ENCODE measurements around the gene OPCML.

The OPCML gene

DNA sequence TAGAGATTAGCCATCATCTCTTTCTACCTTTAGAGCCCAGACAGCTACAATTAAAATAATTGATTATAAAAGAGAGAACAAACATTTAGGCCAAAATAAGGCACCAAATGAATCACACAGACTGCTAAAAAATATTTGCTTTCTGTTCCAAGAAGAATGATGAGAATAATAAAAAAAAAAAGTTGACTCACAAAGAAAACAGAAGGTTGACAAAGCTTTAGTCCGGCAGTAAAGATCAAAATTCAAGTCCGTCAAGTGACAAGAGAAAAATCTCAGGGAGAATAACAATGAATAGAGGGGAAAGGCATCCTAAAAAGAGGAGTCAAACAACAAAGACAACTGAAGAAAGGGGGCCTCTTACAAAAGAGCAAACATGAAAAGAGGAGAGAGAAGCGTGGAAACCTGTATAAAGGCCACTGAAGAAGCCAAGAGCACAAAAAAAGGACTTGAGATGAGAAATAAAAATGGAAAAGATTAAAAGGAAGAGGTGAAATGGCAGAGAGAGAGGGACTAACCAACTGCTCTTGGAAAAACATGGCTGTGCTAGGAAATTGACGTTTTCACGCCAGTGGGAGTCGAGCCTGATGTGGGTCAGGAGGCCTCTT, 910.2 kb downstream of the OPCML start:
- no peak for DNase-seq (ENCODE audit: low read depth)
- TF ChIP-seq, protein P1, sequence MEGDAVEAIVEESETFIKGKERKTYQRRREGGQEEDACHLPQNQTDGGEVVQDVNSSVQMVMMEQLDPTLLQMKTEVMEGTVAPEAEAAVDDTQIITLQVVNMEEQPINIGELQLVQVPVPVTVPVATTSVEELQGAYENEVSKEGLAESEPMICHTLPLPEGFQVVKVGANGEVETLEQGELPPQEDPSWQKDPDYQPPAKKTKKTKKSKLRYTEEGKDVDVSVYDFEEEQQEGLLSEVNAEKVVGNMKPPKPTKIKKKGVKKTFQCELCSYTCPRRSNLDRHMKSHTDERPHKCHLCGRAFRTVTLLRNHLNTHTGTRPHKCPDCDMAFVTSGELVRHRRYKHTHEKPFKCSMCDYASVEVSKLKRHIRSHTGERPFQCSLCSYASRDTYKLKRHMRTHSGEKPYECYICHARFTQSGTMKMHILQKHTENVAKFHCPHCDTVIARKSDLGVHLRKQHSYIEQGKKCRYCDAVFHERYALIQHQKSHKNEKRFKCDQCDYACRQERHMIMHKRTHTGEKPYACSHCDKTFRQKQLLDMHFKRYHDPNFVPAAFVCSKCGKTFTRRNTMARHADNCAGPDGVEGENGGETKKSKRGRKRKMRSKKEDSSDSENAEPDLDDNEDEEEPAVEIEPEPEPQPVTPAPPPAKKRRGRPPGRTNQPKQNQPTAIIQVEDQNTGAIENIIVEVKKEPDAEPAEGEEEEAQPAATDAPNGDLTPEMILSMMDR (IDR thresholded peaks at IDR 0.05; ENCODE audit: insufficient read depth, low read depth, low read length, missing control alignments) = no peak
- H3K4me3 ChIP-seq (ENCODE audit: low read length) = no peak overlapping the region

DNA sequence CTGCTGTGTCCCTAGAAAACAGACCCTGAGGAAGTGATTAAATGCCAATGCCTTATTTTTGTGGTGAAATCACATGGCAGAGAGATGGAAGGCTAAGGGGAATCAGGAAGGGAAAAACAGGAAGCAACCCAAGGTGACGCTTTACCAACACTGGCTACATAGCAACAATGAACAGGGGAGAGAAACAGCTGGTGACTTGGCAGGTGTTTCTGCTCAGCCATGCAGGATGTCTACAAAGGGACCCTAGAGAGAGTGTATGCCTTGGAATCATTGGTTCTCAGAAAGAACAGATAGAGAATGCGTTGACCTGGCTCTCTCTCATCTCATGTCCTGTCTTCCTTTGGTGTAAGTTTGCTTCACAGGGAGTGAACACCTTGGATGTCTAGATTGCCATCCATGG, 911.9 kb downstream of the OPCML start:
- no peak for DNase-seq (ENCODE audit: low read depth)
- TF ChIP-seq, protein P1 (IDR thresholded peaks at IDR 0.05; ENCODE audit: insufficient read depth, low read depth, low read length, missing control alignments) = no peak
- H3K4me3 ChIP-seq (ENCODE audit: low read length) = no peak overlapping the region

DNA sequence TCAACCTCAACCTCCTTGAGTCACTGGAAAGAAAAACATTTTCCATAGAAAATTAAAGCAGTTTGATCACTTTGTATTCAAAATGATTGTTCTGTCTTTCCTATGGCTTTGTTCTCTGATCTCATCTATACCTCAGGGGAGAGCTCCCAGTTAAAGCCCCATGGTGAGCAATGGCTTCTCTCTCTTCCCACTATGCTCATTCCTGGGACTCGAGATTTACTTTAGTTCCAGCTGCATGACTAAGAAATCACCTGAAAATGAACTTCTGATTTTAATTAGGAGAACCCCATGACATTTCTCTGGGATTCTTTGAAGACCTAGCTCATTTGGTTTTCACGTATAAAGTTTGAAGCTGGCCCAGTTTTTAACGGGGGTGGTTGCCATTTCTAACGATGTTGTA, 921.5 kb downstream of the OPCML start:
- no peak for DNase-seq (ENCODE audit: low read depth)
- TF ChIP-seq, protein P1 (IDR thresholded peaks at IDR 0.05; ENCODE audit: insufficient read depth, low read depth, low read length, missing control alignments) = no peak
- no peak overlapping the region for H3K4me3 ChIP-seq (ENCODE audit: low read length)

DNA sequence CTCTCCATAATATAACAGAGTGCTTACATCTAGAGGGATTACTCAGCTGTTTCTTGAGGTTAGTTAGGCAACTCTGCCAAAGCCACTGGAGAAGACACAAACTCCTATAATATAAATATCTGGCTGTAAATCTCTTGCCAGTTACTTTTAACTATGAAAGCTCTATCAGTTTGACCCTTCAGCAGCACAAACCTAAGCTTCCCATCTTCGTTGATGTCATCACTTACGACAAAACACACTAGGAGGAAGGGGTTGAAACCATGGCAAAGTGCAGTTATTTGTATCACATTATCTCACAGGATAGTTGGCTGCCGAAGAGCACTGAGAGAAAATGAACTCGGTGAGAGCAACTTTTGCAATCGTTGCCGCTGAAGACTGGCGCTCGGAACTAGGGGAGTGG, 922.1 kb downstream of the OPCML start:
- DNase-seq (ENCODE audit: low read depth) = no peak
- TF ChIP-seq, protein P1 (IDR thresholded peaks at IDR 0.05; ENCODE audit: insufficient read depth, low read depth, low read length, missing control alignments) = no peak
- H3K4me3 ChIP-seq (ENCODE audit: low read length) = no peak overlapping the region

DNA sequence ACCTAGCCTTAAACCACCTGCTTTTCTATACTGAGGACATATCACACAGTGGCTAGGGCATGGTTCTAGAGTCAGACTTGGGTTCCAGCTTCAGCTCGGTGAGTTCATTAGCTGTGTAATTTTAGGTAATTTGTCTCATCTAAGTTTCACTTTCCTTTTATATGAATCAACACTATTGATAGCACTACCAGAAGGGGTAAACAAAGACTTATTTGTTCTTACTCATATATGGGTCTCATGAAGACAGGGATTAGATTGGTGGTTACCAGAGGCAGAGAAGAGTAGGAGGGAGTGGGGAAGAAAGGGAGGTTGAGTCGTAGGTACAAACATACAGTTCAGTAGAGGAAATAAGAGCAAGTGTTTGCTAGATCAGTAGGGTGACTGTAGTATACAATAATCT, 924.7 kb downstream of the OPCML start:
- TF ChIP-seq, protein P1 (IDR thresholded peaks at IDR 0.05; ENCODE audit: insufficient read depth, low read depth, low read length, missing control alignments) = no peak
- DNase-seq (ENCODE audit: low read depth) = no peak
- H3K4me3 ChIP-seq (ENCODE audit: low read length) = no peak overlapping the region

DNA sequence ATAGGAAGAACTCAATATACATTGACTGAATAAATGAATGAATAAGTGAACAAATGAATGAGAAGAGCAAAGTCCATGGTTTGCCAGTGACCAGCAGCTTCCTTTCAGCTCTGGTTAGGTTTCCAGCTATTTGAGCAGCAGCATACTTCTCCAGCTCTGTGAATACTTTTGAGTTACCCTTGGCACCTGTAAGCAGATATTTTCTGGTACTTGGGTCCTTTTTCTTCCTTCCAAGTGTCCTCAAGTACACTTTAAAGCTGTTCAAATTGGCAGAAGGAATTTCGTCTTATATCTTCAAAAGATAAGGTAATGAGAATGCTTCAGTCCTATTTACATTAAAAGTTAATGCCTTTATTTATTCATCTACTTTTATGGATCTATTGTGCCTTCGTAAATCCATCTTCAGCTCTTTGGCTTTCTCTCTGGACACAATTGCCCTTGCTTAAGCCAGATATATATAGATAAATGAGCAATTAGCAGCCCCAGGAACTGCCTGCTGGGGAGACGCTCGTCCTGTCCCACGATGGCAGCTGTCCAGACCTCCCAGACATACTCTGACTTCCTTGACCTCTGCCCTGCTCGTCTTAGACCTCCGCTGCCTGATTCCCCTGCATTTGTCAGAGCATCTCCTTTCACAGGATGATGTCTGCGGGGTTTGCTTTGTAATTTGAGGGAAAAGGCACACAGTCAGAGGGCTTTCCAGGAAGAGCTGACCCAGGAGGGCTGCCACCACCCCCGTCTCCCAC, 926.3 kb downstream of the OPCML start:
- no peak overlapping the region for H3K4me3 ChIP-seq (ENCODE audit: low read length)
- no peak for DNase-seq (ENCODE audit: low read depth)
- TF ChIP-seq, protein P1 (IDR thresholded peaks at IDR 0.05; ENCODE audit: insufficient read depth, low read depth, low read length, missing control alignments) = no peak

DNA sequence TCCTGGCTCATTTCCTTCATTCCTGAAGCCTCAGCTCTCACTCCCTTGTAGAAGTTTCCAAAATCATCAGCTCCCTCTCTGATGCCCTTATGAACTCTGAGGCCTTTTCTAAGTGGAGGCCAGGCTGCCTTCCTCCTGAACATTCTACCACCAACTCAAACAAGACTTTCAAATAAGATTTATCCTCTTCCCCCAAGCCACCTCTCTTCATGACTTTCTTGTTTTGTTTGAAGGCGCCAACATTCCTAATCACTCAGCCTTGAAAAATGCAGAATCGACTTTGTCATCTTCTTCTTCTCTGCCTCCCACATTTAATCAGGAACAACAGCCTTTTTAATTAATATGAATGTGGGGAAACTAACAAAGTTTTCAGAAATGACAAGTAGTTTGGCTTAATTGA, 927.9 kb downstream of the OPCML start:
- no peak overlapping the region for H3K4me3 ChIP-seq (ENCODE audit: low read length)
- no peak for DNase-seq (ENCODE audit: low read depth)
- TF ChIP-seq, protein P1 (IDR thresholded peaks at IDR 0.05; ENCODE audit: insufficient read depth, low read depth, low read length, missing control alignments) = no peak

Data from epithelial cell of esophagus (primary cell).